ENCODE measurements around the gene P2RY10. TPM values are rescaled to one million over a fixed set of nuclear protein-coding genes. Genes with fewer than 3 reads are reported as not detected.
"Not testable (repeated sequence)": the region's sequence is repeated elsewhere in the genome, so short reads cannot be mapped to it uniquely, and the experiment has no call there.

P2RY10 gene
- total RNA-seq, 2 experiments from 2014 or later, result 30.4 to 65.7 TPM

GRCh38 chrX:78957768-78958130 lies 12.6 kb downstream of the P2RY10 start:
- H3K27ac Mint-ChIP-seq, result peak overlapping the region; percentile 26
- H3K27me3 Mint-ChIP-seq, result no peaks in the 10 kb centered on the region
- DNase-seq, result no peak
- CTCF ChIA-PET, result interaction anchor here (0.6 kb wide), 1 partner anchor 181 kb away, joined by 5 read pairs; no protein-coding TSS in a partner anchor
- ATAC-seq, result no peak
- H3K4me3 Mint-ChIP-seq, result no peak overlapping the region
- POLR2A ChIA-PET, result no interaction called here
- peaks cover 69% of the 10 kb centered on the region for H3K4me1 Mint-ChIP-seq
- H3K9me3 Mint-ChIP-seq (ENCODE audit: low read depth), result peaks cover 2% of the 10 kb centered on the region
- intact Hi-C loops (cut with DNase I, micrococcal nuclease), result no loop called here
- H3K36me3 Mint-ChIP-seq (ENCODE audit: low read depth), result peaks cover 69% of the 10 kb centered on the region

GRCh38 chrX:78958419-78959116 lies 13.4 kb downstream of the P2RY10 start:
- no peak overlapping the region for H3K4me3 Mint-ChIP-seq
- ChIA-PET CTCF (interaction anchor here (0.6 to 0.8 kb wide), 2 partner anchors 11 to 321 kb away, joined by 4 read pairs; no protein-coding TSS in a partner anchor), POLR2A (no interaction called here)
- intact Hi-C loops (cut with DNase I, micrococcal nuclease), result no loop called here
- ATAC-seq, result no peak
- H3K36me3 Mint-ChIP-seq (ENCODE audit: low read depth), result peaks cover 73% of the 10 kb centered on the region
- peaks cover 72% of the 10 kb centered on the region for H3K4me1 Mint-ChIP-seq
- H3K27me3 Mint-ChIP-seq, result no peaks in the 10 kb centered on the region
- DNase-seq, result no peak
- H3K27ac Mint-ChIP-seq, result peak overlapping the region; percentile 34
- peaks cover 2% of the 10 kb centered on the region for H3K9me3 Mint-ChIP-seq (ENCODE audit: low read depth)

GRCh38 chrX:78960888-78961287 lies 15.7 kb downstream of the P2RY10 start:
- Mint-ChIP-seq H3K4me1 (peaks cover 64% of the 10 kb centered on the region), H3K36me3 (ENCODE audit: low read depth) (peaks cover 67% of the 10 kb centered on the region), H3K27ac (no peak overlapping the region), H3K27me3 (no peaks in the 10 kb centered on the region), H3K4me3 (no peak overlapping the region), H3K9me3 (ENCODE audit: low read depth) (peaks cover 4% of the 10 kb centered on the region)
- ChIA-PET POLR2A (no interaction called here), CTCF (no interaction called here)
- intact Hi-C loops (cut with DNase I, micrococcal nuclease), result no loop called here
- no peak for ATAC-seq
- DNase-seq, result no peak

- Mint-ChIP-seq H3K36me3 (ENCODE audit: low read depth) (peaks cover 42% of the 10 kb centered on the region), H3K4me1 (peaks cover 31% of the 10 kb centered on the region), H3K27me3 (no peaks in the 10 kb centered on the region), H3K27ac (peak overlapping the region; percentile 64), H3K4me3 (no peak overlapping the region), H3K9me3 (ENCODE audit: low read depth) (peaks cover 16% of the 10 kb centered on the region)
- CTCF ChIA-PET, result no interaction called here
- no peak for ATAC-seq
- DNase-seq, result no peak
- POLR2A ChIA-PET, result no interaction called here
- intact Hi-C loops (cut with DNase I, micrococcal nuclease), result no loop called here
Measured at GRCh38 chrX:78964598-78964997, 19.4 kb downstream of the P2RY10 start.

GRCh38 chrX:78979789-78980464 lies 34.7 kb downstream of the P2RY10 start:
- ChIA-PET POLR2A (no interaction called here), CTCF (no interaction called here)
- ATAC-seq (peak; percentile 93), DNase-seq (peak; percentile 30)
- Mint-ChIP-seq H3K36me3 (ENCODE audit: low read depth) (peaks cover 12% of the 10 kb centered on the region), H3K9me3 (ENCODE audit: low read depth) (peaks cover 5% of the 10 kb centered on the region), H3K27ac (peak overlapping the region; percentile 94), H3K4me3 (peak overlapping the region; percentile 60), H3K27me3 (no peaks in the 10 kb centered on the region), H3K4me1 (peaks cover 20% of the 10 kb centered on the region)
- intact Hi-C loops (cut with DNase I, micrococcal nuclease), result loop anchor here (2.0 to 5.0 kb wide), 3 partner anchors 33 to 102 kb away; partner anchors contain the start of gene P2RY10 (in 1 of the 2)

GRCh38 chrX:78989349-78989748 lies 44.2 kb downstream of the P2RY10 start:
- H3K4me3 Mint-ChIP-seq, result no peak overlapping the region
- H3K36me3 Mint-ChIP-seq (ENCODE audit: low read depth), result peaks cover 11% of the 10 kb centered on the region
- DNase-seq (no peak), ATAC-seq (no peak)
- peaks cover 14% of the 10 kb centered on the region for H3K9me3 Mint-ChIP-seq (ENCODE audit: low read depth)
- no peak overlapping the region for H3K27ac Mint-ChIP-seq
- peaks cover 4% of the 10 kb centered on the region for H3K4me1 Mint-ChIP-seq
- intact Hi-C loops (cut with DNase I, micrococcal nuclease), result no loop called here
- ChIA-PET CTCF (no interaction called here), POLR2A (no interaction called here)
- no peaks in the 10 kb centered on the region for H3K27me3 Mint-ChIP-seq

- H3K36me3 Mint-ChIP-seq (ENCODE audit: low read depth), result no peaks in the 10 kb centered on the region
- ChIA-PET POLR2A (no interaction called here), CTCF (interaction anchor here (0.6 kb wide), 1 partner anchor 436 kb away, joined by 3 read pairs; no protein-coding TSS in a partner anchor)
- H3K9me3 Mint-ChIP-seq (ENCODE audit: low read depth), result peaks cover 7% of the 10 kb centered on the region
- H3K27ac Mint-ChIP-seq, result no peak overlapping the region
- H3K4me3 Mint-ChIP-seq, result no peak overlapping the region
- DNase-seq, result peak; percentile 32
- peak; percentile 57 for ATAC-seq
- H3K27me3 Mint-ChIP-seq, result no peaks in the 10 kb centered on the region
- H3K4me1 Mint-ChIP-seq, result peaks cover 4% of the 10 kb centered on the region
- intact Hi-C loops (cut with DNase I, micrococcal nuclease), result no loop called here
Measured at GRCh38 chrX:78997870-78998558, 52.8 kb downstream of the P2RY10 start.

GRCh38 chrX:79007540-79007939 lies 62.3 kb downstream of the P2RY10 start:
- CTCF ChIA-PET, result interaction anchor here (0.7 kb wide), 1 partner anchor 33 kb away, joined by 3 read pairs; no protein-coding TSS in a partner anchor
- H3K27ac Mint-ChIP-seq; H3K4me1 Mint-ChIP-seq; H3K27me3 Mint-ChIP-seq; POLR2A ChIA-PET; H3K4me3 Mint-ChIP-seq; intact Hi-C loops (cut with DNase I, micrococcal nuclease); H3K36me3 Mint-ChIP-seq (ENCODE audit: low read depth); DNase-seq; ATAC-seq: not testable (repeated sequence)
- peaks cover 20% of the 10 kb centered on the region for H3K9me3 Mint-ChIP-seq (ENCODE audit: low read depth)

Small RNA genes within 50 kb of the gene (microRNA-seq; reads per million reads assigned to microRNA genes)
- not detected for gene MIR4328 (ENCODE audit: borderline replicate concordance)

Other genes with a start within 250 kb of the P2RY10 start
- gene LPAR4, start 197.7 kb upstream of the P2RY10 start, total RNA-seq, result not detected
- gene GPR174, start 199.3 kb downstream of the P2RY10 start, total RNA-seq, result 1 to 10 TPM; 8.5 to 9.9 TPM

All from activated CD4-positive, alpha-beta T cell treated with anti-CD3 and anti-CD28 coated beads for 36 hours (primary cell).